Retinal pigment epithelial cell (primary cell): ENCODE results near the gene ZMAT5.
"Not testable (repeated sequence)": the region's sequence is repeated elsewhere in the genome, so short reads cannot be mapped to it uniquely, and the experiment has no call there.

Source experiments
- DNase-seq: peaks from one replicate; pipeline ENCODE4 v3.0.0-alpha.2; 2010; ENCODE audit warnings: low read depth
- H3K4me3 ChIP-seq: 2 replicates; pipeline ENCODE4 v1.5.1; 2011; ENCODE audit warnings: mild to moderate bottlenecking, low read length, control low read depth, moderate library complexity
- CTCF ChIP-seq: conservative IDR thresholded peaks from 2 replicates; pipeline ENCODE4 v1.5.1; 2011; ENCODE audit warnings: low read depth, low read length, control low read depth, inconsistent platforms

Gene ZMAT5

GRCh38 chr22:29765905-29766631, 739 bp downstream of the ZMAT5 start:
- TF ChIP-seq CTCF = no peak
- peak overlapping the region; percentile 74 for H3K4me3 ChIP-seq
- DNase-seq = no peak

GRCh38 chr22:29762263-29762662, 4.5 kb downstream of the ZMAT5 start:
- no peak overlapping the region for H3K4me3 ChIP-seq
- no peak for DNase-seq
- no peak for TF ChIP-seq CTCF

GRCh38 chr22:29758959-29759358, 7.8 kb downstream of the ZMAT5 start:
- no peak for DNase-seq
- H3K4me3 ChIP-seq = no peak overlapping the region
- TF ChIP-seq CTCF = no peak

GRCh38 chr22:29758068-29758622, 8.7 kb downstream of the ZMAT5 start:
- DNase-seq = no peak
- H3K4me3 ChIP-seq = no peak overlapping the region
- TF ChIP-seq CTCF = no peak

GRCh38 chr22:29757096-29757495, 9.7 kb downstream of the ZMAT5 start:
- no peak for DNase-seq
- no peak overlapping the region for H3K4me3 ChIP-seq
- TF ChIP-seq CTCF = no peak

- no peak overlapping the region for H3K4me3 ChIP-seq
- no peak for DNase-seq
- no peak for TF ChIP-seq CTCF
Measured at GRCh38 chr22:29756341-29756740, 10.5 kb downstream of the ZMAT5 start.

GRCh38 chr22:29755889-29756288, 10.9 kb downstream of the ZMAT5 start:
- DNase-seq = no peak
- TF ChIP-seq CTCF = no peak
- no peak overlapping the region for H3K4me3 ChIP-seq

- DNase-seq, H3K4me3 ChIP-seq: not testable (repeated sequence)
Measured at GRCh38 chr22:29754658-29755395, 12.0 kb downstream of the ZMAT5 start.
